K562 (cell line): ENCODE data around the gene NUFIP2. TPM values are rescaled to one million over a fixed set of nuclear protein-coding genes. Genes with fewer than 3 reads are reported as not detected.

ENCODE experiments used
- ATAC-seq: fragments of 200-7000 bp; cut with Tn5 transposase; 3 replicates; pipeline ENCODE4 v1.9.1; 2020; ENCODE audit warnings: moderate library complexity
- BruUV-seq: library from RNA; stranded (reverse); fragments of 400-500 nt; replicated peaks from 2 replicates; lab custom pipeline; 2021; lab: Mats Ljungman, UMichigan
- CTCF ChIA-PET: fragments of 300-600 bp; formaldehyde crosslinking; extraction: SDS; loops from one replicate; lab custom pipeline; 2021; ENCODE audit warnings: low intra/inter-chr PET ratio; lab: Yijun Ruan, JAX
- POLR2A ChIA-PET: fragments of 300-600, 350-650 bp; sonication (Branson Sonifier 250); formaldehyde crosslinking; extraction: SDS; loops from one replicate; lab custom pipeline; 2021; ENCODE audit warnings: antibody characterized with exemption, inconsistent platforms; lab: Yijun Ruan, JAX
- DNase-seq, 4 experiments: peaks; one replicate each; pipeline versions ENCODE4 v3.0.0 to v3.0.0-alpha.2; 2011 to 2018; ENCODE audit warnings: low spot score in 3 of 4, mixed read lengths in 3 of 4; ENCODE audit errors: extremely low read depth in 1 of 4
- FAIRE-seq: peaks from 2 replicates; lab custom pipeline; 2011; peaks lifted over from hg19 to GRCh38; lab: Jason Lieb, UNC
- H2AFZ ChIP-seq: 2 replicates; pipeline ENCODE4 v1.6.0; 2011; ENCODE audit warnings: low read depth, low read length, control low read depth, inconsistent platforms
- H3K27ac ChIP-seq: fragments of 200-600 bp; 3 replicates; pipeline ENCODE4 v1.8.0; 2011; ENCODE audit warnings: low read depth, mild to moderate bottlenecking, control low read depth, inconsistent platforms, low read length, moderate library complexity, mixed read lengths; ENCODE audit errors: extremely low read depth
- H3K27me3 ChIP-seq, 2 experiments: fragments of 300-600 bp in 1 of 2; 2 replicates in 1 of 2; 3 replicates in 1 of 2; pipeline versions ENCODE4 v1.6.0 to v1.8.0; 2011; ENCODE audit warnings: inconsistent platforms in 2 of 2, low read length in 2 of 2, mild to moderate bottlenecking in 1 of 2, mixed read lengths in 1 of 2, moderate library complexity in 1 of 2; ENCODE audit not compliant: control insufficient read depth in 2 of 2, insufficient read depth in 2 of 2
- H3K36me3 ChIP-seq: fragments of 300-600 bp; 3 replicates; pipeline ENCODE4 v1.8.0; 2011; ENCODE audit warnings: mild to moderate bottlenecking, low read length, inconsistent platforms; ENCODE audit not compliant: control insufficient read depth, insufficient read depth
- H3K4me1 ChIP-seq, 2 experiments: fragments of 200-600 bp in 1 of 2; replicated peaks in 1 of 2; 2 replicates in 1 of 2; 3 replicates in 1 of 2; pipeline versions ENCODE4 v1.5.1 to v1.8.0; 2011; ENCODE audit warnings: inconsistent platforms in 2 of 2, low read length in 2 of 2, mild to moderate bottlenecking in 1 of 2, mixed read lengths in 1 of 2, moderate library complexity in 1 of 2; ENCODE audit not compliant: control insufficient read depth in 2 of 2, insufficient read depth in 2 of 2
- H3K4me2 ChIP-seq: 2 replicates; pipeline ENCODE4 v1.6.1; 2011; ENCODE audit warnings: low read length, control low read depth, inconsistent platforms, mixed read lengths; ENCODE audit not compliant: insufficient read depth
- H3K4me3 ChIP-seq: fragments of 200-600 bp; sonication (generic), shearing (Covaris generic); 2 replicates; pipeline ENCODE4 v1.5.1; 2016; ENCODE audit warnings: control low read depth, inconsistent platforms
- H3K79me2 ChIP-seq: fragments of 200-600 bp; 3 replicates; pipeline ENCODE4 v1.8.0; 2011; ENCODE audit warnings: low read length, inconsistent platforms; ENCODE audit not compliant: control insufficient read depth, insufficient read depth
- H3K9ac ChIP-seq, 2 experiments: 2 replicates each; pipeline versions ENCODE4 v1.6.0 to v1.6.1; 2011; ENCODE audit warnings: low read depth in 2 of 2, low read length in 2 of 2, control low read depth in 1 of 2, inconsistent platforms in 1 of 2, mild to moderate bottlenecking in 1 of 2, mixed read lengths in 1 of 2; ENCODE audit not compliant: insufficient read depth in 1 of 2
- H3K9me1 ChIP-seq: one replicate; pipeline ENCODE4 v1.6.0; 2011; ENCODE audit warnings: inconsistent platforms, mild to moderate bottlenecking, low read length, moderate library complexity; ENCODE audit not compliant: control insufficient read depth, insufficient read depth
- H3K9me3 ChIP-seq: replicated peaks from 2 replicates; pipeline ENCODE4 v1.5.1; 2011; ENCODE audit warnings: low read depth, low read length, inconsistent platforms; ENCODE audit not compliant: control insufficient read depth, insufficient read depth
- H4K20me1 ChIP-seq: replicated peaks from 2 replicates; pipeline ENCODE4 v1.6.1; 2011; ENCODE audit warnings: low read length, inconsistent platforms, mixed read lengths; ENCODE audit not compliant: control insufficient read depth, insufficient read depth
- ARNT ChIP-seq, 2 experiments: fragments of 450-650 bp; IDR thresholded peaks; 2 replicates each; pipeline ENCODE4 v1.6.1; 2016; ENCODE audit warnings: mild to moderate bottlenecking in 1 of 2
- BDP1 ChIP-seq: IDR thresholded peaks from 3 replicates; pipeline ENCODE4 v1.6.1; 2011; ENCODE audit not compliant: insufficient read length, insufficient read depth
- CBX3 ChIP-seq, 2 experiments: IDR thresholded peaks; 1 replicate in 1 of 2; 2 replicates in 1 of 2; pipeline ENCODE4 v1.6.1; 2012; ENCODE audit warnings: inconsistent platforms in 2 of 2, low read length in 2 of 2, borderline replicate concordance in 1 of 2, control low read depth in 1 of 2
- CUX1 ChIP-seq: fragments of 200-800 bp; sonication (Bioruptor generic); IDR thresholded peaks from 2 replicates; pipeline ENCODE4 v1.6.1; 2016; ENCODE audit warnings: missing genetic modification characterization, missing compliant biosample characterization
- MEIS2 ChIP-seq: fragments of 450-650 bp; IDR thresholded peaks from 2 replicates; pipeline ENCODE4 v1.6.1; 2014; ENCODE audit warnings: mild to moderate bottlenecking; ENCODE audit not compliant: partially characterized antibody
- MXI1 ChIP-seq: IDR thresholded peaks from 2 replicates; pipeline ENCODE4 v1.6.1; 2011; ENCODE audit warnings: low read depth, mild to moderate bottlenecking, improper control_type of control experiment, low read length
- NCOA2 ChIP-seq, 2 experiments: fragments of 450-650 bp; IDR thresholded peaks; 2 replicates each; pipeline ENCODE4 v1.6.1; 2018; ENCODE audit warnings: mild to moderate bottlenecking in 2 of 2, moderate library complexity in 1 of 2; ENCODE audit not compliant: partially characterized antibody in 2 of 2
- NRF1 ChIP-seq, 2 experiments: fragments of 450-650 bp; IDR thresholded peaks in 1 of 2; conservative IDR thresholded peaks in 1 of 2; 2 replicates each; pipeline ENCODE4 v1.6.1; 2014; ENCODE audit warnings: mild to moderate bottlenecking in 2 of 2
- POLR2AphosphoS2 ChIP-seq: IDR thresholded peaks from 2 replicates; pipeline ENCODE4 v1.6.1; 2012; ENCODE audit warnings: low read length, improper control_type of control experiment
- POLR2AphosphoS5 ChIP-seq: IDR thresholded peaks from 2 replicates; pipeline ENCODE4 v1.6.1; 2011; ENCODE audit warnings: mild to moderate bottlenecking, low read depth, low read length, moderate library complexity; ENCODE audit not compliant: control insufficient read depth, insufficient read depth
- POLR2G ChIP-seq: fragments of 200-400 bp; formaldehyde crosslinking; IDR thresholded peaks from 2 replicates; pipeline ENCODE4 v1.6.1; 2017; ENCODE audit warnings: low read depth, mild to moderate bottlenecking, antibody characterized with exemption, low read length, moderate library complexity
- SIRT6 ChIP-seq: IDR thresholded peaks from one replicate; pipeline ENCODE4 v1.6.1; 2012; ENCODE audit warnings: low read depth, mild to moderate bottlenecking, control low read depth, inconsistent platforms, low read length, moderate library complexity
- SRSF9 ChIP-seq: fragments of 200-400 bp; formaldehyde crosslinking; IDR thresholded peaks from 2 replicates; pipeline ENCODE4 v1.6.1; 2017; ENCODE audit warnings: low read depth, low read length, borderline replicate concordance
- USF2 ChIP-seq: sonication (generic); formaldehyde crosslinking; IDR thresholded peaks from 2 replicates; pipeline ENCODE4 v1.5.0; 2020; ENCODE audit warnings: missing genetic modification reagents
- ZNF140 ChIP-seq: fragments of 250-450 bp; sonication (Bioruptor Pico); IDR thresholded peaks from 2 replicates; pipeline ENCODE4 v1.8.0; 2021; ENCODE audit warnings: moderate library complexity, mild to moderate bottlenecking, inconsistent platforms
- ZNF217 ChIP-seq: sonication (generic); formaldehyde crosslinking; IDR thresholded peaks from 2 replicates; pipeline ENCODE4 v1.8.0; 2022; ENCODE audit warnings: mild to moderate bottlenecking, missing genetic modification reagents
- ZNF384 ChIP-seq: IDR thresholded peaks from 2 replicates; pipeline ENCODE4 v1.6.1; 2012; ENCODE audit warnings: low read depth, low read length, improper control_type of control experiment
- WGBS: fragments of 100-300 bp; shearing (Covaris generic); methylation state at CpG from one replicate; pipeline ENCODE4 v1.1.6; 2016; ENCODE audit warnings: low coverage, mixed read lengths; ENCODE audit not compliant: insufficient coverage; ENCODE audit errors: missing lambda C conversion rate; 5-methylcytosine and 5-hydroxymethylcytosine counted together
- in situ Hi-C: fragments of 300-500 bp; cut with MboI; formaldehyde crosslinking; loops from 4 replicates; pipeline ENCODE4 v1.15.0; 2018; ENCODE audit warnings: inconsistent platforms, mixed read lengths
- intact Hi-C: fragments of 100-400 bp; cut with micrococcal nuclease; formaldehyde crosslinking; loops from 2 replicates; pipeline ENCODE4 v1.14.2; 2022
- polyA plus RNA-seq, 8 experiments: library from polyadenylated mRNA; depleted of rRNA in 4 of 8; stranded (reverse) in 5 of 8; unstranded in 3 of 8; fragments of >200 nt; fragmentation: Nextera tagmentation in 2 of 8; fragmentation: Illumina TruSeq in 1 of 8; extraction: Ambion mirVana in 2 of 8; extraction: Trizol in 1 of 8; gene quantifications; 2 replicates each; pipeline versions ENCODE4 v1.2.1 to v1.2.3, GENCODE V29; 2011 to 2014; ENCODE audit warnings: inconsistent platforms in 1 of 8, missing spikeins in 1 of 8
- total RNA-seq, 7 experiments: library from RNA; depleted of rRNA in 6 of 7; stranded (reverse); fragments of >200 nt in 6 of 7; fragmentation: Illumina TruSeq in 2 of 7; extraction: Trizol in 2 of 7; gene quantifications; 2 replicates each; pipeline versions ENCODE4 v1.2.1 to v1.2.3, GENCODE V29; 2011 to 2021; ENCODE audit warnings: low replicate concordance in 1 of 7

The NUFIP2 gene
- total and polyA plus RNA-seq, 9 of the 15 experiments (the other 6 are each of a cell fraction or from before 2014, with no cell fraction given) = 4.9 to 40.7 (median 18.5) TPM

GRCh38 chr17:29209073-29209472, 84.9 kb downstream of the NUFIP2 start (continued):
- no peak for TF ChIP-seq SIRT6
- no peak for TF ChIP-seq BDP1
- no peak for TF ChIP-seq POLR2AphosphoS2

GRCh38 chr17:29207975-29208374, 86.0 kb downstream of the NUFIP2 start:
- ChIA-PET CTCF (no interaction called here), POLR2A (interaction anchor here (0.6 to 0.7 kb wide), 3 partner anchors 21 to 98 kb away, joined by 3 to 4 read pairs (median 3); no protein-coding TSS in a partner anchor)
- H3K27ac ChIP-seq = no peak overlapping the region
- BruUV-seq = no TSS peak
- H3K36me3 ChIP-seq = no peaks in the 10 kb centered on the region
- H3K4me1 ChIP-seq = peaks cover 6 to 7% of the 10 kb centered on the region in 2 experiments; a peak in 3 of 5 replicates
- intact Hi-C loops = no loop called here
- H2AFZ ChIP-seq = no peak overlapping the region
- H3K9me3 ChIP-seq = no peaks in the 10 kb centered on the region
- H3K4me3 ChIP-seq = no peak overlapping the region
- no peaks in the 10 kb centered on the region for H4K20me1 ChIP-seq
- FAIRE-seq = no peak
- no peaks in the 10 kb centered on the region for H3K79me2 ChIP-seq
- no peak for DNase-seq
- 18% methylated on average over 2 of the region's 2 CpGs for WGBS
- H3K9me1 ChIP-seq = no peaks in the 10 kb centered on the region
- in situ Hi-C loops = no loop called here
- no peak for ATAC-seq
- H3K9ac ChIP-seq = no peak overlapping the region
- H3K27me3 ChIP-seq = no peaks in the 10 kb centered on the region
- no peak overlapping the region for H3K4me2 ChIP-seq
- TF ChIP-seq MEIS2 (no peak), ARNT (IDR thresholded peaks at IDR 0.05) (no peak), USF2 (CRISPR knock-in tag) (no peak), ZNF217 (CRISPR knock-in tag) (no peak), ZNF384 (no peak), NCOA2 (IDR thresholded peaks at IDR 0.05; ENCODE audit: partially characterized antibody in 2 of 2) (no peak), POLR2G (no peak), CUX1 (CRISPR knock-in tag) (no peak), ZNF140 (CRISPR knock-in tag) (no peak), NRF1 (conservative IDR thresholded peaks at IDR 0.05 in 1 of 2, IDR thresholded peaks at IDR 0.05 in 1 of 2) (no peak), POLR2AphosphoS5 (no peak), CBX3 (IDR thresholded peaks at IDR 0.05; ENCODE audit: borderline replicate concordance in 1 of 2, low read length in 2 of 2) (no peak), SRSF9 (no peak), MXI1 (no peak)
